ENCODE results near the gene LPIN3.

LPIN3 gene

GRCh38 chr20:41304002-41304401, 36.6 kb upstream of the LPIN3 start:
- no peak for DNase-seq (ENCODE audit: extremely low read depth, insufficient read length)
- H3K36me3 ChIP-seq (ENCODE audit: control insufficient read depth, insufficient read depth, low read length), result no peaks in the 10 kb centered on the region
- H3K4me3 ChIP-seq (replicated peaks; ENCODE audit: low read depth, low read length), result no peak overlapping the region
- no peaks in the 10 kb centered on the region for H3K27me3 ChIP-seq (replicated peaks; ENCODE audit: control insufficient read depth, insufficient read depth, low read length)
- TF ChIP-seq, protein P1, sequence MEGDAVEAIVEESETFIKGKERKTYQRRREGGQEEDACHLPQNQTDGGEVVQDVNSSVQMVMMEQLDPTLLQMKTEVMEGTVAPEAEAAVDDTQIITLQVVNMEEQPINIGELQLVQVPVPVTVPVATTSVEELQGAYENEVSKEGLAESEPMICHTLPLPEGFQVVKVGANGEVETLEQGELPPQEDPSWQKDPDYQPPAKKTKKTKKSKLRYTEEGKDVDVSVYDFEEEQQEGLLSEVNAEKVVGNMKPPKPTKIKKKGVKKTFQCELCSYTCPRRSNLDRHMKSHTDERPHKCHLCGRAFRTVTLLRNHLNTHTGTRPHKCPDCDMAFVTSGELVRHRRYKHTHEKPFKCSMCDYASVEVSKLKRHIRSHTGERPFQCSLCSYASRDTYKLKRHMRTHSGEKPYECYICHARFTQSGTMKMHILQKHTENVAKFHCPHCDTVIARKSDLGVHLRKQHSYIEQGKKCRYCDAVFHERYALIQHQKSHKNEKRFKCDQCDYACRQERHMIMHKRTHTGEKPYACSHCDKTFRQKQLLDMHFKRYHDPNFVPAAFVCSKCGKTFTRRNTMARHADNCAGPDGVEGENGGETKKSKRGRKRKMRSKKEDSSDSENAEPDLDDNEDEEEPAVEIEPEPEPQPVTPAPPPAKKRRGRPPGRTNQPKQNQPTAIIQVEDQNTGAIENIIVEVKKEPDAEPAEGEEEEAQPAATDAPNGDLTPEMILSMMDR (IDR thresholded peaks at IDR 0.05; ENCODE audit: insufficient read depth, low read length, poor library complexity, severe bottlenecking), result no peak

GRCh38 chr20:41304424-41305079, 36.1 kb upstream of the LPIN3 start:
- Histone ChIP-seq H3K27me3 (replicated peaks; ENCODE audit: control insufficient read depth, insufficient read depth, low read length) (no peaks in the 10 kb centered on the region), H3K36me3 (ENCODE audit: control insufficient read depth, insufficient read depth, low read length) (no peaks in the 10 kb centered on the region), H3K4me3 (replicated peaks; ENCODE audit: low read depth, low read length) (no peak overlapping the region)
- TF ChIP-seq, protein P1 (IDR thresholded peaks at IDR 0.05; ENCODE audit: insufficient read depth, low read length, poor library complexity, severe bottlenecking), result no peak
- no peak for DNase-seq (ENCODE audit: extremely low read depth, insufficient read length)

DNA sequence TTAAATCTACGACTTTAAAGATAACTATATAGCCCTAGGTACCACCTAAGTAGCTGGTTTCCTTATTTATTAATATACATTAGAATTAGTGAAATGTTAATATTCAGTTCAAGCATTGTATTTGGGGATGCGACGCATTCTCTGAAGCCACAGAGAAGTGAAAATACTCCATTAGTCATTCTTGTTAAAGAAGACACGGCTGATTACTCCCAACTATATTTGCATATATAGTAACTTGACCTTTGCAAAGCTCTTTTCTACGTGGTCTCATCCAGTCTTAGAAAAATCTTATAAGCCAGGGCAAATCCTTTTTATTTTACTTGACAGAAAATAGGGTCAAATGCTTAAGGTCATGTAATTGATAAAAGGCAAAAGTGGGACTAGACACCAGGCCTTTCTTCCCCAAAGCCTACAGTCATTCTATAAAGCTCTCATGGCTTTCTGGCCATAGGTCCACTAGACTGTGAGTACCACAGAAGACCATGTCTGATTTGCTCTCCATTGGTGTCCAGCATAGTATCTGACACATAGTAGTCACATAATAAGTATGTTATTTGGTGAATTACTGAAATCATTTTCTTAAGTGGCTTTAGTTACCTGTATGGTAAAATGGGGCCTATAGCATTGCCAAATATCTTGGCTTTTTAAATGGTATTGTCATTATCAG, 34.4 kb upstream of the LPIN3 start:
- Histone ChIP-seq H3K27me3 (replicated peaks; ENCODE audit: control insufficient read depth, insufficient read depth, low read length) (no peaks in the 10 kb centered on the region), H3K36me3 (ENCODE audit: control insufficient read depth, insufficient read depth, low read length) (no peaks in the 10 kb centered on the region), H3K4me3 (replicated peaks; ENCODE audit: low read depth, low read length) (no peak overlapping the region)
- TF ChIP-seq, protein P1 (IDR thresholded peaks at IDR 0.05; ENCODE audit: insufficient read depth, low read length, poor library complexity, severe bottlenecking), result no peak
- DNase-seq (ENCODE audit: extremely low read depth, insufficient read length), result peak; percentile 29

DNA sequence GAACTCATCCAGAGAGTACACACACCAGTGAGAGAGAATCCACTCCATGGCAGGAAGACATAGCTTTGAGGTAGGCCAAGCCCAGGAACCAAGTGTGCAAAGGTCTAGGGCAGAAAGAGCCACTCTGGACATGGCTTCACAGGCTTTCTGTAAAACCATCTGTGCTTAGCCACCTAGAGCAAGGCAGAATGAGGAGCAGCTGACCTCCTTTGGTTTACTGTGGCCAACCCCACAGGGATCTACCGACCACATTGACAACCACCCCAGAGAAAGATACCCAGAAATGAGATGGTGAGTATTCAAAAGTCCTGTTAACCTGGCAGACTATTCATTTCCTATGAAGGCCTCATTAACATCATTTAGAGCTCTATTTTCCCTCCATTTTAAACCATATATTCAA, 33.6 kb upstream of the LPIN3 start:
- TF ChIP-seq, protein P1 (IDR thresholded peaks at IDR 0.05; ENCODE audit: insufficient read depth, low read length, poor library complexity, severe bottlenecking), result no peak
- H3K4me3 ChIP-seq (replicated peaks; ENCODE audit: low read depth, low read length), result no peak overlapping the region
- DNase-seq (ENCODE audit: extremely low read depth, insufficient read length), result no peak
- H3K36me3 ChIP-seq (ENCODE audit: control insufficient read depth, insufficient read depth, low read length), result no peaks in the 10 kb centered on the region
- no peaks in the 10 kb centered on the region for H3K27me3 ChIP-seq (replicated peaks; ENCODE audit: control insufficient read depth, insufficient read depth, low read length)

DNA sequence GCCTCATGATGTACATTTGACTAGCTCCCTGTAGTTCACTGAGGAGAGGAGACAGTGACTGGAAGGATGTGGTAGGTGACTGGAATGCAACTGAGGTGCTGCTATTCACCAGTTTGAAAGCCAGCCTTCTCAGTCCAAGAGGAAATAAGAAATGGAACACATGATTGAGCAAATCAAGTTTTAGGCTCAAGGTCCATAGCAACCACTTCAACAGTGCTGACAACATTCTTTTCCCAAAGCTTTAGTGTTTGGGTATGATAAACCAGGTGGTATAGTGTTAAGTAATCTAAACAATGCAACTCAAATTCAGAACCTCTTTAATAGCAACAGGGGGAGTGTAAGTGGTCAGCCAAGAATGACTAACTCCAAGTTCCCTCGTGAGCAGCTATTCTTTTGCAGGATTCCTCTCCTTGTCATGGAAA, 32.3 kb upstream of the LPIN3 start:
- TF ChIP-seq, protein P1 (IDR thresholded peaks at IDR 0.05; ENCODE audit: insufficient read depth, low read length, poor library complexity, severe bottlenecking), result no peak
- Histone ChIP-seq H3K36me3 (ENCODE audit: control insufficient read depth, insufficient read depth, low read length) (no peaks in the 10 kb centered on the region), H3K27me3 (replicated peaks; ENCODE audit: control insufficient read depth, insufficient read depth, low read length) (no peaks in the 10 kb centered on the region), H3K4me3 (replicated peaks; ENCODE audit: low read depth, low read length) (no peak overlapping the region)
- no peak for DNase-seq (ENCODE audit: extremely low read depth, insufficient read length)

All from GM06990 (cell line).